ENCODE results near the gene QRFP.

QRFP gene, protein sequence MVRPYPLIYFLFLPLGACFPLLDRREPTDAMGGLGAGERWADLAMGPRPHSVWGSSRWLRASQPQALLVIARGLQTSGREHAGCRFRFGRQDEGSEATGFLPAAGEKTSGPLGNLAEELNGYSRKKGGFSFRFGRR

DNA sequence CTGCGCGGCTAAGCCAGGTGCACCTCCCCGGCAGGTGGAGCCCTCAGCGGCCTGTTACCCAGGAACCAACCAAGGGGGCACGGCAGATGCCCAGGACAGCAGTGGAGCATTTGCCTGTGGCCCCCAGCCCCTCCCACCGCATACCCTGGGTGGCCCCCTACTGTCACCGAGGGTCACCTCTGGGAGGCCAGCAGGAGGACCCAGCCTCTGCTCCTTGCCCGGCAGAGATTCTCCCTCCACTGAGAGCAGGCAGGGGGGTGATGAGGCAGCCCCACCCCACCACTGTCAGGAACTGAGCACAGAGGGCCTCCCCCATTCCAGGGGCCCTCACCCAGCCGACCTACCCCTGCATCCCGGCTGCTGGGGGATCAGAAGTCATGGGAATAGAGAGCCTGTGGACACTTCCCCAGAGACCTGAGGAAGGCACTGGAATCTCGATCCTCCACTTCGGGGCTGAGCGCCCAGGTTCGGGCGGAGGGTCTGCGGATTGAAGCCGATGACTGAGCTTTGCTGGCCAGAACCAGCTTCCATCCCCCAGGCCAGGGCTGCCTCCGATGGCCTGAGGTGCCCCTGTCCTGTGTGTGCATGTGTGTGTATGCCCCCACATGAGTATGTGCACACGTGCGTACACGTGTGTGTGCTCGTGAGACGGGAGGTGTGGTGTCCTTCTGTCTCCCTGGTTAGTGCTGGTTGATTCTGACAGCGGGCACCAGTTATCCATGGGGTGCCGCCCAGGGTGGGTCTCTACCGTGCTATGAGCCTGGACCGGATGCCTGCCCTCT, at the start of gene QRFP:
TSS of gene QRFP (minus strand) at position 580 of the 782 bp plus-strand sequence. CDS start 2,974 bp downstream, outside the sequence.
- DNase-seq = no peak

DNA sequence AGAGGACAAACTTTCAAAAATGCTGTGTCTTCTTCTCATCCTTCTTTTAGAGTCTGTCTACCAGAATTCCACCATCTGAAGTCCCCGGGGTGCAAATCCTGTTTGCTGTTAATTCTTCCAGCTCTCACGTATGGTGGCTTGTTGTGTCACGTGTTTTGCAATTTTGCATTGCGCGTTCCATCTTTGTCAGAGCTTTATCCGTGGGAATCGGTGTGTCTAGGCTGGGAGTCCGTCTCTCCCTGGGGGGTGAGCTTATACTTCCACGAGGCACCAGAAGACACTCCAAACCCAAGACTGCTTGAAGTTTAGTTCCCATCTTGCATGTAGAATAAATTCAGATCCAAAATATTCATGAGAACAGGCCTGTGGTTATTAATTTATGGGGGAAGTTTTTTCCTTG, 48.6 kb upstream of the QRFP start:
- DNase-seq = no peak

DNA sequence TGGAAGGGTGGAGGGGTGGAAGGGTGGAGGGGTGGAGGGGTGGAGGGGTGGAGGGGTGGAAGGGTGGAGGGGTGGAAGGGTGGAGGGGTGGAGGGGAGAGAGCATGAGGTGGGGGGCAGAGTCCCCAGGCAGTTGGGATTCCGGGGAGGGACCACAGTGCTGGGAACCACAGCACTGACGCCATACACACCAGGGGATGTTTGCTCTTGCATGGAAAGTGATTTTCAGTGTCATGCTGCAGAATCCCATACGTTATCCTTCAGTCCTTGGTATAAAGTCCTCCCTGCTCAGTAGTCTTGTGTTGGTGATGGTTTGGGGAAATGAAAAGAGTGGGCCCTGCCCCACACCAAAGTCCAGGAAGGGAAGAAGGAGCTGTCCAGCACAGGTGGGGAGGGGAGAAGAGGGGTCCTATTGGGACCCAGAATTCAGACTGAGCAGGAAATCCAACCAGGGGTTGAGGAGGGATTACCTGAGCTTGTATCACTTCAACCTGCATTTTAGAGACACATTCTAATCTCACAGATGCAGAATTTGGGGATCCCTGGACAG, 48.0 kb upstream of the QRFP start:
- no peak for DNase-seq

DNA sequence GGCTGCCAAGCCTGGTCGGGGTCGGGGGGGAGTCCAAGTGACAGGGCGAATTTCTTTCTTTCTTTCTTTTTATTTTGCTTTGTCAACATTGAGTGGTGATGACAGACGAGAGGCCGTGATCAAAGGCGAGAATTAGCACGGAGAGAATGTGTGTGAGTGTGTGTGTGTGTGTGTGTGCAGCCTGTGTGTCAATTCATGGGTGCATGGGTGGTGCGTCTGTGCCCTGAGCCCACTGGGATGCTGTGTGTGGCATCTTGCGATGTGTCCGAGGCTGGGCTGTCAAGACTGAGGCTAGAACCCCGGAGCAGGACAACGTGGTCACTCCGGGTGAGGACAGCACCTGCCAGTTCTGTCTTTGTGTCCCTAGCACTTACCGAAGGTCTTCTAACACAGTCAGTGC, 47.2 kb upstream of the QRFP start:
- DNase-seq = no peak

DNA sequence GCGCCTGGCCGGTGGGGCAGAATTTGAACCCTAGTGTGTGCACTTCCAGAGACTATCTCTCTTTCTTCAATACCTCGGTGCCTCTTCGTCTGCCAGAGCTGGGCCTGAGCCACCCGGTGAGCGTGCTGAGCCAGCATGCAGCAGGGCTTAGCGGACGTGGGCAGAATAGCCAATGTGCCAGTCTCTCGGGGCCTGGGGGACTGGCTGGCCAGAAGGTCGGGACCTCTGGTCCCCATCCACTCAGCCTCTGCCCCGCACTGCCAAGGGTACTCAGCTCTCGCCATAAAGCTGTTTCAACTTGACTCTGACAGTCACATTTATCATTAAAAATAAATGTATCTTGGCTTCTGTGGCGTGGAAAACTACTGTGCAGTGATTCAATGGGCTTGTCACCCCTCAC, 46.6 kb upstream of the QRFP start:
- no peak for DNase-seq

DNA sequence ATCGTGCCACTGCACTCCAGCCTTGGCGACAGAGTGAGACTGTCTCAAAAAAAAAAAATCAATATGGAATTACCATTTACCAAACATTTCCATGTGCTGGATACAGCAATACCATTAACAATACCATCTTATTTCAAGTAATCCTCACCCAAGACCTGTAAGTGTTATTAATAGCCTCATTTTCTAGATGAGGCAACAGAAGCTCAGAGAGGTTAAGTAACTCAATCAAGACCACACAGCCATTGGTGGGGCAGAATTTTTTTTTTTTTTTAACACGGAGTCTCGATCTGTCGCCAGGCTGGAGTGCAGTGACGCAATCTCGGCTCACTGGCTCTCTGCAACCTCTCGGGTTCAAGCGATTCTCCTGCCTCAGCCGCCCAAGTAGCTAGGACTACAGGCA, 46.1 kb upstream of the QRFP start:
- no peak for DNase-seq

DNA sequence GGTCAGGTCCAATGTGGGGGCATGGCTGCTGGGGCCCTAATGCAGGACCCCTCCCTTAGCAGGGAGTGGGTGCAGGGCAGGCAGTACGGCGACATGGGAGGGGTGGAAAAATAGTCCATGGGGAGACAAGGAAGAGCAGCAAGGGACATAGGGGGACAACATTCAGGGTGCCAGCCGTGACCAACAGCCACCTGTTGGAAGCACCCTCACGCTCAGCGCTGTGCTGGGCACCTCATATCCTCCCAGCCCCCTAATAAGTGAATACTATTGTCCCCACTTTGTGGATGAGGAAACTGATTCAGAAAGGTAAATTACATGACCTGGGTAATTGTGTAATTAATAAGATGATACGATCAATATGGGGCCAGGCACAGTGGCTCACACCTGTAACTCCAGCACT, 45.5 kb upstream of the QRFP start:
- DNase-seq = no peak

DNA sequence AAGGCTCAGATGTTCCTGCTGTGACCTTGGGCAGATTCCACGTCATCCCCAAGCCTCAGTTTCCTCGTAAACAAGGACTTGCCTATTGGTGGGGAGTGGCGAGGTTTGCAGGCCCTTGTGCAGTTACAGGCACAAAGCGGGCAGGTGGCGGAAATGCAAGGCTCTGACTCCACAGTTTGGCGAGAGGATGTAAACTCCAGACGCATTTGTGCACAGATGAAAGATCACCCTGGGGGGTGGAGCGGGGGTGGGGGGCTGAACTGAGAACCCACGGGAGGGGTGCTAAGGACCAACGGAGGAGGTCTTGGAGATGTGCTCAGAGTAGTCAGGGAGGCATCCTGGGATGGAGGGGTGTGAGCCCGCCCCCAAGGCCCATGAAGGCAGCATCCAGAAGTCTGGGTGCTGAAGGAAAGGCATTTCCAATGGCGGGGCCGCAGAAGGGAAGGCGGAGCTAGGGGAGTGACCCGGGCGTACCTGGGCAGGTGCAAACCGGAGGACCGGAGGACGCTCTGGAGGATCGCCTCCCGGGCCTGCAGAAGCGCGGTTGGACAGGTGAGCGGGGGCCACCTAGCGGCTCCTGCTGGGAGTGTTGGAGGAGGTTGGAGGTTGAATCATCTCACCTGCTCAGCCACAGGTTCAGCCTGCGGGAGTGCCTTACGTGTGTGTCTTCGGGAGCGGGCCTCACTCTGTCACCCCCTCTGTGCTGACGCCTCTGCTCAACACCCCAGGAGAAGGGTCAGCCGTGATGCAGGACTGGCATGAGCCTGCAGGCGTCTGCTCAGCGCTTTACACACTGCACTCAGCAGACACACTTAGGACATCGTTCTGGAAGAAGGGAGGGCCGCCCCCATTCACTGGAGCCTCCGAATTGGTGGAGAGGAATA, 44.3 kb upstream of the QRFP start:
- peak; percentile 84 for DNase-seq

DNA sequence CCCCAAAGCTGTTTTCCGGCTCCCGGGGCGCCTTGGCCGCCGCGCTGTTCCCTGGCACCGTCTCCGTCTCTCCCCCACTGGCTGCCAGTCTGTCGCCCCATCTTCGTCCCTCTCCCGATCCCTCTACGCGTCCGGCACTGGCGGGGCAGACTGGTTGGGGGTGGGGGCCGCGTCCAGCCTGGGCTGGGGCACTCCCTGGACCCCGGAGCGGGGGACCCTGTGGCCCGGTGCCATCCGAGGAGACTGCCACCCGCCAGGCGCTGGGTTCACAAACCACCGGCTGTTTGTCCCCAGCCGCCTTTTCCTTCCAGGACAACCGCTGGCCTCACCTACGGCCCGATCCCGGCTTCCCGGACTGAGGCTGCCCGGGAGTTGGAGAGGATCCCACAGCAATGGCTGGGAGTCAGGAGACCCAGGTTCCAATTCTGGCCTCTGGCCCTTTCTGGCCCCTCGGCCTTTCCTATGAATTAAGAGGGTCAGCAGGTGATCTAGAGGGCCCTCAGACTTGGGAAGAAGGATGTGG, 43.5 kb upstream of the QRFP start:
- peak; percentile 12 for DNase-seq

DNA sequence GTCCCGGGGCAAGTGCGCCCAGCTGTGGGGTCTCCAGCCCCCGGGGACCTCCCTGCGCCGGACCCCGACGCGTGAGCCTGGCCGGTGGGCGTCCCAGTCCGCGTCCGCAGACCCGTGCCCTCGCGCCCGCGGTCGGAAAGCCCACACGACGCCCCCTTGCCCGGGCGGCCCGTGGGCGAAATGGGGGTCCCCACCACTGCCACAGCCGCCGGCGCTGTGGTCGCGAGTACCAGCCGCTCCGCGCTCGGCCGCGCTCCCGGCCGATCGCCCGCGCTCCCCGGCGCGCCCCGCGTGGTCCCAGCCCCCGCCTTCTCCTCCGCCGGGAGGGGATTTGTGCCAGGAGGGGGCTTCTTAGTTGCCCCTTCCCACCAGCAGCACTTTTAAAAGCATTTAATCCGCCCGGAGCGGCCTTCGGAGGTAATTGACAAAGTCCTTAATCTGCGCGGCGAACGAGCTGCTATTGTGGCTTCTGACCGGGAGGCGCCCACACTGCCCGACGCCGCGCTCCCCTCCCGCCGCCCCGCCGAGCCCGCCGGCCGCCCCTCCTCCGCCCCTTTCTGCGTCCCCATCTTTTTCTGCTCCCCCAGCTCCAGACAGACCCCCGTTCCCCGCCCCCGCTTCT, 42.9 kb upstream of the QRFP start:
- peak; percentile 28 for DNase-seq

DNA sequence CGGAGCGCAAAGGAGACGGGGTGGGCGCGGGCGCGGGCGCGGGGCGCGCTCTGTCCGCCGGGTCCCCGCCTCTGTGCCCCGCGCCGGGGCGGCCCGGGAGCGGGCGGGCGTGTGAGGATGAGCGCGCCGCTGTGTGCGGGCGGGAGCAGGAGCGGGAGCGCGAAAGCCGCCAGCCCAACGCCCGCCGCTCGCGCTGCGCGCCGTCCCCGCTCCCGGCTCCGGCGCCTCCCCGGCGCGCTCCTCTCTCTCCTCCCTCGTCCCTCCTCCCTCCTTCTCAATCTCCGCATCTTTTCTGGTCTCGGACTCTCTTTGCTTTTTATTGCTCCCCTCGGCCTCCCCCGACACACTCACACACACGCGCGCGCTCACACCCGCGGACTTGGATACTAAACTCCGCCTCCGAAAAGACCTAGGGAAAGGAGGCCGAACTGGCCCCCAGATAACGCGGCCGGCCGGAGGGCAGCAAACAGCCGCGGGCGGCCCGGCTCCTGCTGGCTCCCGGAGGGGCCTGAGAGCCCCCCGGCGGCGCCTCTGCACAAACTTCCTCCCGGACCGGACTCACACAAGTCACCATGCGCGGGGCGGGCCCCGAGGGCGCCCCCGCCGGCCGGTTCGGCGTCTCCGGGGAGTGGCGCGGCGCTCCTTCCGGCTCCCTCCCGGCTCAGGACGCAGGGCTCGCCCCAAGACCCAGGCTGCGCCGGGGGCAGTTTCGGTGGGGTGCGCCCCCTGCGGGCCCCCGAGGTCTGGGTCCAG, 42.2 kb upstream of the QRFP start, which contains the start of gene FIBCD1:
TSS of gene FIBCD1 (minus strand) at position 596 of the 753 bp plus-strand sequence. CDS start 640 bp downstream, outside the sequence.
- DNase-seq = peak; percentile 54

DNA sequence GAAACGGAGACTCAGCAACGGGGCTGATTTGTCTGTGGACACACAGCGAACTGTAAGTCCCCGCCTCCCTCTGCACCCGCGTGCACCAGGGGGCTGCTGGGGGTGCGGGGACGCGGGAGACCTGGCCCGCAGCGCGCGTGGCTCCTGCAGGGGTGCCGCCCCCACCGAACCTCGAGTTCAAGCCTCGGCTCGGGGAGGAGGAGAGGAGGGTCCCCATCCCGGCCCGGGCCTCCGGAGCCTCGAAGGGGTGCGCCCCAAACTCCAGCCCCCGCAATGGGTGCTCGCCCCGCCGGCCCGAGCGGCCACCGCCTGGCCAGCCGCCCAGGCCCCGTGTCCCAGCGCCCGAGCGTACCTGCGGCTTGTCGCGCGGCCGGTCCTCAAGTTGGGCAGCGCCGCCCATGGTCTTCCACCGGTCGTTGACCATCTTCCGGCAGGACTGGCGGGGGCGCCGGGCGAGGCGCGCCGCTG, 41.6 kb upstream of the QRFP start:
- no peak for DNase-seq

DNA sequence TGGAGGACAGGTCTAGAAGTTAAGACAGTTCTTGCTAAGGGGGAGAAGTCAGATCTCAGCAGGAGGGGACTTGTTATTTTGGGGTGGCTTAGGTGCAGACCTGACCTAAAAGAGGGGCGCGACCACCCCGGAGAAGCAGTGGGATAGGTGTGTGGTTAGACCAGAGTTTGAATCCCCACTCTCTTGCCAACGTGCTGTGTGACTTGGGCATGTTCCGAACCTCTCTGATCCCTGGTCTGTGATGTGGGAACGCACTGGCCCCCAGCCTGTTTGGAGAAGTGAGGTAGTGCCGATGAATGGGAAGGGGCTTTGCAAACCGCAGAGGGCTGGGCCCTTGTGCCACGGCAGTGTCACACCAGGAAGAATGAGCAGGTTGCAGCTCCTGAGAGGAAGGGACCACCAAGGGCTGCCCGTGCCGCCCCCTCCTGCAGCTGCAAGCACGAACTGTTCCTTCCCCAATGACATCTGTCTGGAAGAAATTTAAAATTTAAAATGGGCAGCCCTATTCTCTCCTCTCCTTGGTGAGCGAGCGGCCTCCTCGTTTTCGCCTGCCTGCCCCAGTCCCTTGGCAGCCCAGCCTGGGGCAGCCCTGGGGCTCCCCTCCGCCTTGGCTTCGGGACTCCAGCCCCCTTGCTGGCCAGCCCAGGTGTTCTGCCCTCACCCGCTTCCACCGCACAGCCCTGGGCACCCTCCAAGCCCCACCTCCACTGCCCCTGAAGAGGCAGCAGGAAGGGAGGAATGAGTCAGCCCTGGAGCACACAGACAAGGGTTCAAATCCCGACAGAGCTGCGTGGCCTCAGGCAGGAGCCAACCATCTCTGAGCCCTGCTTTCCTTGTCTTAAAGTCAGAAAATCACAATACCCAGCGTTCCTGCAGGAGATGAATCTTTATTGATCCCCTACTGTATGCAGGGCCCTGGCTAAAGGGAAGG, 40.8 kb upstream of the QRFP start:
- DNase-seq = no peak

DNA sequence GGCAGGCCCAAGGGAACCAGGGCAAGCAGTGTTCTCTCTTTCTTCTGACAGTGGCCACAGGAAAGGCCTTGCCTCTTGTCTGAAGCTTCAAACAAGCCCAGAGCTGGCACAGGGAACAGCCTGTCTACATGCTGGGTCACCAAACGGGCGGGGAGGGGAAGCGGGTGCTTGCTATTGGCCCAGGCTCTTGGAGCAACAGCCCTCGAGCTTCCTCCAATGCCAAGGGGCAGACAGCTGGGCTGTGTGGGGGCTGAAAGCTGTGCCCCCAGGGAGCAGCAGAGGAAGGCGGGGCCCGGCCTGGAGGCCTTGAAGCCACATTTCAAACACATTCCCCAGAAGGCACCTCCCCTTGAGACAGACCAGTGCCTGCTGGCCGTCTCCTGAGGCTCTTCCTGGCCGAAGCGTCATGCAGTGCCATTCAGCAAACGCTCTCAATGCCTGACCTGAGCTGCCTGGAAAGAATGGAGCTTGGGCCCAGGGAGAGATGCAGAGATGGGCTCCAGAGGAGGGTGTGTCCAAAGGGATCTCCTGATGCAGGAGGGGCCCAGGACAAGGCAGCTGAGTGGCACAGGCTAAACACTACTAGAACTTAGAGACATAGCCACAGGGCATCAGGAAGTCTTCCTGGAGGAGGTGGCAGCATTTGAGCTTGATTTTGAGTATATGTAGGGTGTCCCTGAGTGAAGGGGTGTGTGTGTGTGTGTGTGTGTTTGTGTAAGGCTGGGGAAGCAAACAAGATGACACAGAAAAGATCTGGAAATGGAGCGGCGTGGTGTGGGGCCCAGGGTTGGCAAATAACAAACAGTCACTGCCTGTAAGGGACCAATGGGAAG, 39.9 kb upstream of the QRFP start:
- no peak for DNase-seq

DNA sequence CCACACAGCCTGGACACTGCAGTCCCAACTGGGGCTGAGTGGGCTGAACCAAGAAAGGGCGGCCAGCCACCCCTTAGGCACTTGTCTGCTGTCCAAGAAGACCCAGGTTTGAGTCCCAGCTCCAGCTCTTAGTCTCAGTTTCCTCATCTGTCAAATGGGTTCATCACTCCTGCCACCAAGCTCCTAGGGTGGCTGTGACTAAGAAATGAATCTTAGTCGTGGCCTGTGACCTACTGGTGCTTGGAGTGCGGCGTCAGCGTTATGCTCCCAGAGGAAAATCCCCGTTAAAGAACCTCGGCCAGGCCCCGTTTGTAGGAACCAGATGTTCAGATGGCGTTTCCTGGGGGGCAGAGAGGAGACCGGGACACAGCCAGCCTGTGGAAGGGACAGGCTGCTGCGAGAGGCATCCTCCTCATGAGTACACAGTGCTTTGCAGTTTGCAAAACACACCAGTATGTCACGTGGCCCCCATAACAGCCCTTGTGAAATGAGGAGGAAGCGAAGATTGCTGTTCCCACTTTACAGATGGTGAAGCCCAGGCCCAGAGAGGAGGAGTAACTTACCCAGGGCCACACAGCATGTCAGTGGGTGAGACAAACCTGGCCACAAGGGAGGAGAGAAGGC, 39.1 kb upstream of the QRFP start:
- no peak for DNase-seq

DNA sequence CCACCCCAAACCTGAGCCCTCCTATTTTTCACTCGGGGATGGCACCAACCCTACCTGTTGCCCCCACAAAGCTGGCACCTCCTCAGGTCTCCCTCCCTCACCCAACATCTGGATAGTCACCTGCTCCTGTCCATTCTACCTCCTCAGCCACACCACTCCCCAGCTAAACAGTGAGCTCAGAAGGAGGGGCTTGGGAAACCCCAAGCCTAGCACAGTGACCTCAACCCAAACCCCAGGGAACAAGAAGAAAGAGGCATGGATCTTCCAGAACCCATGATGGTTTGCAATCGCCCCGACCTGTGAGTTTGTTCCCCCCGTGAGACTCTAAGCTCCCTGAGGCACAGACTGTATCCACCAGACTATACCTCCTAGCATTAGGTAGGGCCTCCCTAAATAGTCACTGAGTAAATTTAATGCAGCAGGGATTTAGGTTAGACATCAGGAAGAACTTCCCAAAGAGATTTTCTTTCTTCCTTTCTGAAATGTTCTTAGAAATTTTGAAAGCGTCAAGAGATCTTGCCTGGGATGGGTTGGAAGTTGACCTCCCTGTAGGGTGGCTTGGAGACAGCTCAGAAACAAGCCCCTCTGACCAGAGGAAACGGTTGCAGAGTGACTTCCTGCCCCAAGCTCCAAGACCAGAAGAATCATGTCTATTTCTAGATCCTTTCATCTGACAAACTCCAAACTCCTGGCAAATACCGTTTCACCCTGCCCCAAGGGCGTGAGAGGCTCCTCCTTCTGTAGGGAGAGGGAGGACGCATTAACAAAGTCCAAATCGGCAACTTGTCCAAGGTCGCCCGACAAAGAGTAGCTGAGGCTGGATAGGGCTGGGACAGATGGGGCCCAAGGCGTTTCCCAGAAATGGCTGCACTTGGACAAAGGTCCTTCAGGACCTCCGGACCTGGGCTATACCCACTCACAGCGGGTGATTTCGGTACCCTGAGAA, 38.4 kb upstream of the QRFP start:
- no peak for DNase-seq

DNA sequence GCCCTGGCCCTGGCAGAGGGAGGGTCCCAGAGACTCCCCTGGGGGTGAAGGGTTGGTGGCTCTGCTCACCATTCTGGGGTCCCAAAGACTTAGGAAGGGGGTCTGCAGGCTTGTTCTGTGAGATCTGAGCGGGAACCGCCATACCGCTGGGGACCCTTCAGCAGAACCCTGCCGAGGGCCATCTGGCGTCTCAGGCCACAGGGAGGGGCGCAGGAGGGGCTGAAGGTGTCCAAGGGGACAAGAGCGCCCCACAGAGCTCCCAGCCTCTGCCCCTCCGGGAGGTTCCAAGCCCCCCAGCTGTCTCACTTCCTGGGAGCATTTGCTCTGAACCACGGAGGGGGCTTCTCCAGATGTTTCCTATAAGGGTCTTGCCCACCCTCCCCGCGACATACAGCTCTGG, 37.6 kb upstream of the QRFP start:
- DNase-seq = no peak
